Osteocyte (in vitro differentiated cells): ENCODE results near the gene SLC35E1. TPM values are rescaled to one million over a fixed set of nuclear protein-coding genes. Genes with fewer than 3 reads are reported as not detected.

ENCODE experiments used
- DNase-seq: peaks from one replicate; pipeline ENCODE4 v3.0.0; 2021; ENCODE audit warnings: mixed read lengths; ENCODE audit not compliant: unreplicated experiment; ENCODE audit errors: extremely low spot score
- H3K27ac Mint-ChIP-seq: one replicate; pipeline ENCODE4 v1.8.0; 2021; ENCODE audit warnings: mild to moderate bottlenecking, mixed read lengths; ENCODE audit not compliant: unreplicated experiment
- H3K27me3 Mint-ChIP-seq: one replicate; pipeline ENCODE4 v1.8.0; 2021; ENCODE audit warnings: mixed read lengths; ENCODE audit not compliant: unreplicated experiment
- H3K36me3 Mint-ChIP-seq: one replicate; pipeline ENCODE4 v1.8.0; 2021; ENCODE audit warnings: mixed read lengths; ENCODE audit not compliant: unreplicated experiment
- H3K4me1 Mint-ChIP-seq: one replicate; pipeline ENCODE4 v1.8.0; 2021; ENCODE audit warnings: mixed read lengths; ENCODE audit not compliant: unreplicated experiment
- H3K4me3 Mint-ChIP-seq: one replicate; pipeline ENCODE4 v1.8.0; 2021; ENCODE audit warnings: mild to moderate bottlenecking, moderate library complexity, mixed read lengths; ENCODE audit not compliant: unreplicated experiment
- H3K9me3 Mint-ChIP-seq: one replicate; pipeline ENCODE4 v1.8.0; 2021; ENCODE audit warnings: mixed read lengths; ENCODE audit not compliant: unreplicated experiment
- total RNA-seq: library from RNA; stranded (reverse); gene quantifications from 2 replicates; pipeline ENCODE4 v1.2.1, GENCODE V29; 2021
- TF ChIP-seq, protein P1 (sequence below): fragments of 200-600 bp; sonication (generic); IDR thresholded peaks from 2 replicates; pipeline ENCODE4 v1.5.0; 2021; ENCODE audit warnings: antibody characterized with exemption, mild to moderate bottlenecking, moderate library complexity

SLC35E1 gene
- total RNA-seq, 1 donor from 2014 or later = 55.5 TPM

DNA sequence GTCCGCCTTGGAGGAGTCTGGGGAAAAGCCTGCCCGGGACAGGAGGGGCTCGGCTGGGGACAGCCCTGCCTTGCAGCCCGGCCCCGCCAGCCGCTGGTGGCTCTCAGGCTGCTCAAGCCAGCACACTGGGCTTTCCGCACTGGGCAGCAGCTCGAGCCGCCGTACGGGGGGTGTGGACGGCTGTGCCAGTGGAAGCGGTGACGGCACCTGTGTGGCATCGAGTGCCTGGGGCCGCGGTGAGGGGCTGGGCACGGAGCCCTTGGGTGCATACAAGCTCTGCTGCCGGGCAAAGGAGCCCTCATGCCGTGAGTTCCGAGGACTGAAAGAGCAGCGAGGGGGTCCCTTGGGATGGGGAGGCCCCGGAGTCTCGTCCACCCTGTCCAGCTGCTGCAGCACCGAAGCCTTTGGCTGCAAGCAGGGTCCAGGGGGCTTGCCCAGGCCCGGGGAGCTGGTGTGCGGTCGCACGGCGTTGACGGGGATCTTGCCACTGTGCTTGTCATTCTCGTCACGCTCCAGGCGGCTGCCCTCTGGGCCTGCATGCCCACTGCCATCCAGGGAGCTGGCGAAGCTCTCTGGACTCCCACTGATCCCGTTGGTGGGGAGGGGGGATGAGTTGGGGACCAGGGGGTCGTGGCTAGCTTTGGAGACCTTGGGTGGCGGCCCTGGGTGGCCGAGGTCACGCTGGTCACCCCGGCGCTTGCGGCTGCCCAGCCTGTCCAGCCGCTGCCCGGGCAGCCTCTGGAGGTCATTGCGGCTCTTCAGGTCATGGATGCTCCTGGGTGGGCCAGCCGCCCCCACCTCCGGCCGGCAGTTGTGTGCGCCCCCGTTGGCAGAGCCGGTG is 4.7 kb upstream of the SLC35E1 start:
- Mint-ChIP-seq H3K27ac (no peak overlapping the region), H3K9me3 (no peaks in the 10 kb centered on the region), H3K4me3 (no peak overlapping the region), H3K36me3 (peaks cover 10% of the 10 kb centered on the region), H3K27me3 (no peaks in the 10 kb centered on the region), H3K4me1 (peaks cover 23% of the 10 kb centered on the region)
- TF ChIP-seq, protein P1, sequence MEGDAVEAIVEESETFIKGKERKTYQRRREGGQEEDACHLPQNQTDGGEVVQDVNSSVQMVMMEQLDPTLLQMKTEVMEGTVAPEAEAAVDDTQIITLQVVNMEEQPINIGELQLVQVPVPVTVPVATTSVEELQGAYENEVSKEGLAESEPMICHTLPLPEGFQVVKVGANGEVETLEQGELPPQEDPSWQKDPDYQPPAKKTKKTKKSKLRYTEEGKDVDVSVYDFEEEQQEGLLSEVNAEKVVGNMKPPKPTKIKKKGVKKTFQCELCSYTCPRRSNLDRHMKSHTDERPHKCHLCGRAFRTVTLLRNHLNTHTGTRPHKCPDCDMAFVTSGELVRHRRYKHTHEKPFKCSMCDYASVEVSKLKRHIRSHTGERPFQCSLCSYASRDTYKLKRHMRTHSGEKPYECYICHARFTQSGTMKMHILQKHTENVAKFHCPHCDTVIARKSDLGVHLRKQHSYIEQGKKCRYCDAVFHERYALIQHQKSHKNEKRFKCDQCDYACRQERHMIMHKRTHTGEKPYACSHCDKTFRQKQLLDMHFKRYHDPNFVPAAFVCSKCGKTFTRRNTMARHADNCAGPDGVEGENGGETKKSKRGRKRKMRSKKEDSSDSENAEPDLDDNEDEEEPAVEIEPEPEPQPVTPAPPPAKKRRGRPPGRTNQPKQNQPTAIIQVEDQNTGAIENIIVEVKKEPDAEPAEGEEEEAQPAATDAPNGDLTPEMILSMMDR = no peak
- no peak for DNase-seq

GRCh38 chr19:16575861-16576689 is 3.9 kb upstream of the SLC35E1 start:
- peaks cover 29% of the 10 kb centered on the region for H3K4me1 Mint-ChIP-seq
- H3K9me3 Mint-ChIP-seq = no peaks in the 10 kb centered on the region
- no peaks in the 10 kb centered on the region for H3K27me3 Mint-ChIP-seq
- DNase-seq = no peak
- no peak overlapping the region for H3K27ac Mint-ChIP-seq
- peaks cover 10% of the 10 kb centered on the region for H3K36me3 Mint-ChIP-seq
- TF ChIP-seq, protein P1 = no peak
- no peak overlapping the region for H3K4me3 Mint-ChIP-seq

- Mint-ChIP-seq H3K4me1 (peaks cover 35% of the 10 kb centered on the region), H3K4me3 (no peak overlapping the region), H3K36me3 (peaks cover 10% of the 10 kb centered on the region), H3K27ac (no peak overlapping the region), H3K9me3 (no peaks in the 10 kb centered on the region), H3K27me3 (no peaks in the 10 kb centered on the region)
- TF ChIP-seq, protein P1 = no peak
- no peak for DNase-seq
Measured at GRCh38 chr19:16575282-16575681, 3.1 kb upstream of the SLC35E1 start.

- Mint-ChIP-seq H3K36me3 (peaks cover 12% of the 10 kb centered on the region), H3K9me3 (no peaks in the 10 kb centered on the region), H3K4me1 (peaks cover 43% of the 10 kb centered on the region), H3K4me3 (peak overlapping the region; percentile 38), H3K27ac (no peak overlapping the region), H3K27me3 (no peaks in the 10 kb centered on the region)
- TF ChIP-seq, protein P1 = no peak
- no peak for DNase-seq
Measured at GRCh38 chr19:16573925-16574324, 1.7 kb upstream of the SLC35E1 start.

- peaks cover 9% of the 10 kb centered on the region for H3K36me3 Mint-ChIP-seq
- TF ChIP-seq, protein P1 = no peak
- H3K27me3 Mint-ChIP-seq = no peaks in the 10 kb centered on the region
- H3K9me3 Mint-ChIP-seq = no peaks in the 10 kb centered on the region
- H3K4me1 Mint-ChIP-seq = peaks cover 45% of the 10 kb centered on the region
- H3K4me3 Mint-ChIP-seq = peak overlapping the region; percentile 99
- no peak for DNase-seq
- H3K27ac Mint-ChIP-seq = peak overlapping the region; percentile 97
Measured at GRCh38 chr19:16573296-16573695, 1.1 kb upstream of the SLC35E1 start.
